ENCODE data around the gene GLRX3. TPM values are rescaled to one million over a fixed set of nuclear protein-coding genes. Genes with fewer than 3 reads are reported as not detected.
A peak's percentile ranks its signal among the peaks of the same experiment; 100 is the strongest.

The GLRX3 gene
- total and polyA plus RNA-seq, 4 donors, result 37.6 to 71.1 (median 57.5) TPM

GRCh38 chr10:130110246-130111112, 25.7 kb upstream of the GLRX3 start, which contains the start of gene C10orf143:
Gene C10orf143 (minus strand): TSS chr10:130110830. CDS start chr10:130110772, 58 bp downstream.
- DNase-seq, result peak; percentile 98 to 99 (median 99)
- Histone ChIP-seq H3K36me3 (ENCODE audit: control insufficient read depth in 4 of 4, insufficient read depth in 4 of 4, low read length in 4 of 4) (peaks cover 0 to 2% (median 0%) of the 10 kb centered on the region in 4 donors), H3K9me3 (ENCODE audit: control insufficient read depth in 4 of 4, insufficient read depth in 3 of 4, low read length in 3 of 4) (no peaks in the 10 kb centered on the region), H3K4me1 (ENCODE audit: control insufficient read depth in 5 of 5, insufficient read depth in 5 of 5, low read length in 5 of 5) (peaks cover 2 to 16% (median 8%) of the 10 kb centered on the region in 5 donors), H3K9ac (ENCODE audit: insufficient read depth in 1 of 2, low read length in 2 of 2) (peak within 1 kb of the TSS; percentile 51 to 67), H3K27ac (ENCODE audit: low read depth in 1 of 2, low read length in 1 of 2) (peak within 1 kb of the TSS; percentile 89 to 98), H3K27me3 (ENCODE audit: control insufficient read depth in 3 of 3, insufficient read depth in 3 of 3, low read length in 2 of 3) (no peaks in the 10 kb centered on the region), H3K4me3 (peak within 1 kb of the TSS; percentile 82)
- no peak for TF ChIP-seq CTCF (IDR thresholded peaks at IDR 0.05; ENCODE audit: control extremely low read depth, extremely low read depth)
- peak; percentile 94 for ATAC-seq (ENCODE audit: insufficient read depth, low FRiP score)
- WGBS, 2 donors, result 0% methylated on average over 70 to 71 of the region's 71 CpGs

- H3K27me3 ChIP-seq (ENCODE audit: control insufficient read depth in 3 of 3, insufficient read depth in 3 of 3, low read length in 2 of 3), result no peaks in the 10 kb centered on the region
- no peaks in the 10 kb centered on the region for H3K9me3 ChIP-seq (ENCODE audit: control insufficient read depth in 4 of 4, insufficient read depth in 3 of 4, low read length in 3 of 4)
- H3K27ac ChIP-seq (ENCODE audit: low read depth in 1 of 2, low read length in 1 of 2), result peak overlapping the region; percentile 89 to 98
- peaks cover 0 to 2% (median 0%) of the 10 kb centered on the region in 4 donors for H3K36me3 ChIP-seq (ENCODE audit: control insufficient read depth in 4 of 4, insufficient read depth in 4 of 4, low read length in 4 of 4)
- peak overlapping the region; percentile 51 to 67 for H3K9ac ChIP-seq (ENCODE audit: insufficient read depth in 1 of 2, low read length in 2 of 2)
- 1% methylated on average over 49 of the region's 49 CpGs for WGBS, 2 donors
- no peak for TF ChIP-seq CTCF (IDR thresholded peaks at IDR 0.05; ENCODE audit: control extremely low read depth, extremely low read depth)
- peaks cover 2 to 16% (median 8%) of the 10 kb centered on the region in 5 donors for H3K4me1 ChIP-seq (ENCODE audit: control insufficient read depth in 5 of 5, insufficient read depth in 5 of 5, low read length in 5 of 5)
- ATAC-seq (ENCODE audit: insufficient read depth, low FRiP score) (peak; percentile 89), DNase-seq (peak; percentile 98 to 99 (median 99))
- H3K4me3 ChIP-seq, result peak overlapping the region; percentile 82
Measured at GRCh38 chr10:130111113-130111851, 24.9 kb upstream of the GLRX3 start.

GRCh38 chr10:130111852-130112180, 24.4 kb upstream of the GLRX3 start:
- TF ChIP-seq CTCF (IDR thresholded peaks at IDR 0.05; ENCODE audit: control extremely low read depth, extremely low read depth), result no peak
- H3K4me1 ChIP-seq (ENCODE audit: control insufficient read depth in 5 of 5, insufficient read depth in 5 of 5, low read length in 5 of 5), result peaks cover 2 to 16% (median 8%) of the 10 kb centered on the region in 5 donors
- 72% methylated on average over 6 of the region's 6 CpGs for WGBS, 2 donors
- ATAC-seq (ENCODE audit: insufficient read depth, low FRiP score), result no peak
- peak overlapping the region; percentile 89 to 90 for H3K27ac ChIP-seq (ENCODE audit: low read depth in 1 of 2, low read length in 1 of 2)
- H3K9me3 ChIP-seq (ENCODE audit: control insufficient read depth in 4 of 4, insufficient read depth in 3 of 4, low read length in 3 of 4), result no peaks in the 10 kb centered on the region
- peak overlapping the region; percentile 19 for H3K4me3 ChIP-seq
- no peaks in the 10 kb centered on the region for H3K27me3 ChIP-seq (ENCODE audit: control insufficient read depth in 3 of 3, insufficient read depth in 3 of 3, low read length in 2 of 3)
- DNase-seq, result no peak
- H3K9ac ChIP-seq (ENCODE audit: insufficient read depth in 1 of 2, low read length in 2 of 2), result no peak overlapping the region
- H3K36me3 ChIP-seq (ENCODE audit: control insufficient read depth in 4 of 4, insufficient read depth in 4 of 4, low read length in 4 of 4), result peaks cover 0 to 2% (median 0%) of the 10 kb centered on the region in 4 donors

All from lung (tissue), 12 donors.